ENCODE results near the gene EPPIN. TPM values are rescaled to one million over a fixed set of nuclear protein-coding genes. Genes with fewer than 3 reads are reported as not detected.

The EPPIN gene
- total and polyA plus RNA-seq, 7 donors = not detected

DNA sequence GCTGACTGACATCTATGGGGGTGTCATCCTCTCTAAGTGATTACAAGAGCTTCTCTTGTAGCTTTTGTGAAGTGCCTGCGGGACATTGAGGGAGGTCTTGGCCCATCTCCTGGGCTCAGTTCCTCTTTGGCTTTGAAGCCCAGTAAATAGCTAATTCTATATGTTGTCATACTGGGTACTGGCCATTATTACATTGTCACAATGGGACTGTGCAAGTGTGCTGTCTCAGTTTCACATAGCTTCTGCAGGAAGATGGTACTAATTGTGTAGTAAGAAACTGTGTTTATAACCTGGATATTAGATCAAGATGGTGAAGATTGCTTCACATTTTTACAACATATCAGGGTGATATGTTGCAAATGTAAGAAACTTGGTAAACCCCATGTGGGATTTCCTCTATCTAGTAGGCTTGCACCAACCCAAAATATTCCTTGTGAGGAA lies 51.7 kb downstream of the EPPIN start:
- no peaks in the 10 kb centered on the region for H3K36me3 ChIP-seq
- intact Hi-C loops (cut with DNase I) = no loop called here
- 94 to 96% methylated on average over 1 of the region's 1 CpG for WGBS, 2 donors

More for the DNA sequence above, 51.7 kb downstream of the EPPIN start:
- no peak for DNase-seq
- TF ChIP-seq POLR2A (IDR thresholded peaks at IDR 0.05) (no peak), EP300 (IDR thresholded peaks at IDR 0.05) (no peak), POLR2AphosphoS5 (IDR thresholded peaks at IDR 0.05) (no peak)
- TF ChIP-seq, protein P1, sequence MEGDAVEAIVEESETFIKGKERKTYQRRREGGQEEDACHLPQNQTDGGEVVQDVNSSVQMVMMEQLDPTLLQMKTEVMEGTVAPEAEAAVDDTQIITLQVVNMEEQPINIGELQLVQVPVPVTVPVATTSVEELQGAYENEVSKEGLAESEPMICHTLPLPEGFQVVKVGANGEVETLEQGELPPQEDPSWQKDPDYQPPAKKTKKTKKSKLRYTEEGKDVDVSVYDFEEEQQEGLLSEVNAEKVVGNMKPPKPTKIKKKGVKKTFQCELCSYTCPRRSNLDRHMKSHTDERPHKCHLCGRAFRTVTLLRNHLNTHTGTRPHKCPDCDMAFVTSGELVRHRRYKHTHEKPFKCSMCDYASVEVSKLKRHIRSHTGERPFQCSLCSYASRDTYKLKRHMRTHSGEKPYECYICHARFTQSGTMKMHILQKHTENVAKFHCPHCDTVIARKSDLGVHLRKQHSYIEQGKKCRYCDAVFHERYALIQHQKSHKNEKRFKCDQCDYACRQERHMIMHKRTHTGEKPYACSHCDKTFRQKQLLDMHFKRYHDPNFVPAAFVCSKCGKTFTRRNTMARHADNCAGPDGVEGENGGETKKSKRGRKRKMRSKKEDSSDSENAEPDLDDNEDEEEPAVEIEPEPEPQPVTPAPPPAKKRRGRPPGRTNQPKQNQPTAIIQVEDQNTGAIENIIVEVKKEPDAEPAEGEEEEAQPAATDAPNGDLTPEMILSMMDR (IDR thresholded peaks at IDR 0.05) = no peak
- no peaks in the 10 kb centered on the region for H3K27me3 ChIP-seq
- peaks cover 0 to under 1% (median 0%) of the 10 kb centered on the region in 4 donors for H3K4me1 ChIP-seq
- H3K9me3 ChIP-seq = no peaks in the 10 kb centered on the region
- no peak overlapping the region for H3K27ac ChIP-seq
- H3K4me3 ChIP-seq = no peak overlapping the region

Small RNA genes within 50 kb of the gene (small RNA-seq; reads per million reads assigned to genes)
- 0 reads per million in 3 donors for gene AL031663.1
- gene HSPD1P21 = 0 reads per million in 3 donors
- gene RNA5SP485 = 0 reads per million in 3 donors

Other genes with a start within 250 kb of the EPPIN start
- not detected for gene RBPJL, start 240.6 kb downstream of the EPPIN start, total RNA-seq
- gene RBPJL, start 240.6 kb downstream of the EPPIN start, polyA plus RNA-seq = 1 to 10 TPM in 1 of 3 donors, not detected in 2; 1.8 TPM
- not detected for gene MATN4, start 239.1 kb downstream of the EPPIN start, total RNA-seq
- gene MATN4, start 239.1 kb downstream of the EPPIN start, polyA plus RNA-seq = under 1 TPM in 1 of 3 donors, not detected in 2; 0.17 TPM
- gene SDC4, start 199.0 kb downstream of the EPPIN start, total RNA-seq = 100 to 1,000 TPM in 1 of 4 donors, 10 to 100 TPM in 3; 79.9 to 149 (median 88.5) TPM
- 10 to 100 TPM; 22.2 to 63.9 (median 23.6) TPM for gene SDC4, start 199.0 kb downstream of the EPPIN start, polyA plus RNA-seq
- gene SYS1, start 184.2 kb downstream of the EPPIN start, total RNA-seq = 10 to 100 TPM; 44.2 to 58.7 (median 52.2) TPM
- 10 to 100 TPM; 14.4 to 35.6 (median 17.1) TPM for gene SYS1, start 184.2 kb downstream of the EPPIN start, polyA plus RNA-seq
- gene TP53TG5, start 169.1 kb downstream of the EPPIN start, total RNA-seq = under 1 TPM in 1 of 4 donors, not detected in 3; 0.36 TPM
- under 1 TPM in 1 of 3 donors, not detected in 2; 0.03 TPM for gene TP53TG5, start 169.1 kb downstream of the EPPIN start, polyA plus RNA-seq
- gene DBNDD2, start 139.1 kb downstream of the EPPIN start, total RNA-seq = 100 to 1,000 TPM in 3 of 4 donors, 10 to 100 TPM in 1; 99.7 to 111 (median 103) TPM
- gene DBNDD2, start 139.1 kb downstream of the EPPIN start, polyA plus RNA-seq = 100 to 1,000 TPM; 112 to 174 (median 137) TPM
- gene PIGT, start 131.3 kb downstream of the EPPIN start, total RNA-seq = 10 to 100 TPM; 49.7 to 66.7 (median 56.1) TPM
- gene PIGT, start 131.3 kb downstream of the EPPIN start, polyA plus RNA-seq = 10 to 100 TPM; 33.0 to 98.7 (median 43.0) TPM
- 10 to 100 TPM; 33.9 to 94.1 (median 39.6) TPM for gene WFDC2, start 77.6 kb downstream of the EPPIN start, total RNA-seq
- 10 to 100 TPM; 29.6 to 86.6 (median 65.5) TPM for gene WFDC2, start 77.6 kb downstream of the EPPIN start, polyA plus RNA-seq
- gene SPINT3, start 31.8 kb downstream of the EPPIN start, total RNA-seq = not detected
- gene SPINT3, start 31.8 kb downstream of the EPPIN start, polyA plus RNA-seq = not detected
- gene WFDC6, start 7.9 kb downstream of the EPPIN start, total RNA-seq = not detected
- gene WFDC6, start 7.9 kb downstream of the EPPIN start, polyA plus RNA-seq = not detected
- gene WFDC8, start 31.9 kb upstream of the EPPIN start, total RNA-seq = not detected
- not detected for gene WFDC8, start 31.9 kb upstream of the EPPIN start, polyA plus RNA-seq
- gene WFDC10A, start 82.3 kb upstream of the EPPIN start, total RNA-seq = not detected
- gene WFDC10A, start 82.3 kb upstream of the EPPIN start, polyA plus RNA-seq = not detected
- gene WFDC9, start 83.9 kb upstream of the EPPIN start, total RNA-seq = not detected
- gene WFDC9, start 83.9 kb upstream of the EPPIN start, polyA plus RNA-seq = not detected
- gene WFDC11, start 122.8 kb upstream of the EPPIN start, total RNA-seq = not detected
- not detected for gene WFDC11, start 122.8 kb upstream of the EPPIN start, polyA plus RNA-seq
- gene WFDC13, start 154.6 kb upstream of the EPPIN start, total RNA-seq = not detected
- not detected for gene WFDC13, start 154.6 kb upstream of the EPPIN start, polyA plus RNA-seq
- not detected for gene WFDC10B, start 157.6 kb upstream of the EPPIN start, total RNA-seq
- gene WFDC10B, start 157.6 kb upstream of the EPPIN start, polyA plus RNA-seq = under 1 TPM in 1 of 3 donors, not detected in 2; 0.52 TPM
- gene SPINT4, start 174.9 kb upstream of the EPPIN start, total RNA-seq = not detected
- gene SPINT4, start 174.9 kb upstream of the EPPIN start, polyA plus RNA-seq = not detected
- 1 to 10 TPM in 3 of 4 donors, not detected in 1; 2.9 to 7.7 (median 3.9) TPM for gene WFDC3, start 244.5 kb upstream of the EPPIN start, total RNA-seq
- 10 to 100 TPM in 2 of 3 donors, 1 to 10 TPM in 1; 4.6 to 19.2 (median 13.9) TPM for gene WFDC3, start 244.5 kb upstream of the EPPIN start, polyA plus RNA-seq
- 10 to 100 TPM; 33.0 to 59.9 (median 40.6) TPM for gene DNTTIP1, start 244.6 kb upstream of the EPPIN start, total RNA-seq
- gene DNTTIP1, start 244.6 kb upstream of the EPPIN start, polyA plus RNA-seq = 100 to 1,000 TPM in 1 of 3 donors, 10 to 100 TPM in 2; 51.9 to 107 (median 71.4) TPM